ENCODE measurements around the gene CELF4.

- no peak for TF ChIP-seq CTCF (IDR thresholded peaks at IDR 0.05)
- TF ChIP-seq POLR2AphosphoS5 (IDR thresholded peaks at IDR 0.05): no peak
- no peak for TF ChIP-seq EP300 (IDR thresholded peaks at IDR 0.05)
- TF ChIP-seq POLR2A (IDR thresholded peaks at IDR 0.05): no peak
These were observed 313.9 kb downstream of the CELF4 start for GRCh38 chr18:37251679-37252078.
